GM04504 (cell line): Measurements from ENCODE around the gene UBE2QL1.
"Not testable (repeated sequence)": the region's sequence is repeated elsewhere in the genome, so short reads cannot be mapped to it uniquely, and the experiment has no call there.

Source experiments
- DNase-seq: peaks from one replicate; pipeline ENCODE4 v3.0.0-alpha.2; 2012; ENCODE audit warnings: low read depth

Gene UBE2QL1

DNA sequence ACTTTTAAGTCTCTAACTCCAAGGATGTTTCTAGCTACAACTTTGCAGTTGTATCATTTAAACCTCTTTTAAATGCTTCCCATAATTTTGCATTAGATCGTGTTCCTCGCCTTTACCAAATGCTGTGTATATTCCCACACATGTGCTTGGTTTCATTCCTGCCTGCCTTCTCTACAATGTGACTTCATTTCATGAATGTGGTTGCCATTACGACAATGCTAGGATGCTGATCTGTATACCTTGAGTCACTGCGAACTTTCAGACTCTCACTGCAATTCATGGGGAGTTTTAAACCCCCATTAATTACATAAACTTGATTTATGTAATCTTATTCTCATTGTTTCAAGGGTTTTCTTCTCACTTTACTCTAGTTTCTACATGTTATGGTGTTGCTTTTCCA lies 50.3 kb downstream of the UBE2QL1 start:
- no peak for DNase-seq

DNA sequence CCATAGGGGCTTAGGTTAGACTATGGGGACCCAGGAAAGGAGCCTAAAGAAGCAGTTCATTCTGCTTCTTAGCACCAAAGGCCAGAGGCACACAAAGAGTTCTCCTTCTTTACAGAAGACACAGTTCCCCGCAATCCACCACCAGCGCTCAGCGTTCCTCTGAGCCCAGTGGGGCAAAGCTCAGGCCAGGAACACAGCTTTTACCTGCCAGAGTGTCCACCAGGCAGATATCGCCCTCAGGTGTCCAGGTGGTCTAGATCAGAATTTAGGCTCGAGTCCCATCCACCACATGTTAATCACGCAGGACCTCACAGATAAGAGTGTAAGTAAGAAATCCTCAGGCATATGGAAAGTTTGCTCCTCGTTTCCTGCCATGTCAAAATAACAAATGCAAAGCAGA lies 53.0 kb downstream of the UBE2QL1 start:
- DNase-seq = no peak

DNA sequence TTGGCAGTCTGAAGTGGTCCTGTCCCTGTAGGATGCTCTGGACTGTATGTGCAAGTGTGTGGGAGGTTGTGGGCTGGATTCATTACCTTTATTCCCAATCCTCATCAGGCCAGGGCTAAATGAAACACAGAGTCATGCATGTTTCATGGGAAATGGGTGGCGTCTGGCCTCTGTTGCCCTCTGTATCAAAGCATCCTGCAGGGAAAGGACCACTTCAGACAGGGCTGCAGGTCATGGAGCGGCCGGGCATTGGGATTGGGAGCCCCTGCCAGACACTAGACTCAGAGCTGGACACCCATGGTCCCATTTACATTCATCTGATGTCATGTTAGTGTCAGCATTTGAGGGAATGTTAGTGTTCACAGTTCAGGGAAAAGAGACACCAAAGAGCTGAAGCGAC lies 53.8 kb downstream of the UBE2QL1 start:
- no peak for DNase-seq

DNA sequence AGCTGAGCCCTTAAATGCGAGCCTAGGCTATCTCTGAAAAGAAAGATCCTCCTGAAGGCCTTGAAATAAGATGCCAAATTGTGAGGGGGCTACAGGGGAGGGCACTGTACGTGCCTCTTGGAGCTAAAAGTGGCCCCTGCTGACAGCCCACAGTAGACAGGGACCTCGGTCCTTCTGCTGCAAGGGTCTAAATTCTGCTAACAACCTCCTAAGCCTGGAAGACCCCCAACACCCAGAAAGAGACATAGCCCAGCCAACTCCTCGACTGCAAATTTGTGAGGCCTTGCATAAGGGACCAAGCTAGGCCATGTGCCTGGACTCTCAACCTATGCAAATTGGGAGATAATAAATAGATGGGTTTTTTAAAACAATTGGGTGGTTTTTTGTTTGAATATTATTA lies 54.7 kb downstream of the UBE2QL1 start:
- no peak for DNase-seq

DNA sequence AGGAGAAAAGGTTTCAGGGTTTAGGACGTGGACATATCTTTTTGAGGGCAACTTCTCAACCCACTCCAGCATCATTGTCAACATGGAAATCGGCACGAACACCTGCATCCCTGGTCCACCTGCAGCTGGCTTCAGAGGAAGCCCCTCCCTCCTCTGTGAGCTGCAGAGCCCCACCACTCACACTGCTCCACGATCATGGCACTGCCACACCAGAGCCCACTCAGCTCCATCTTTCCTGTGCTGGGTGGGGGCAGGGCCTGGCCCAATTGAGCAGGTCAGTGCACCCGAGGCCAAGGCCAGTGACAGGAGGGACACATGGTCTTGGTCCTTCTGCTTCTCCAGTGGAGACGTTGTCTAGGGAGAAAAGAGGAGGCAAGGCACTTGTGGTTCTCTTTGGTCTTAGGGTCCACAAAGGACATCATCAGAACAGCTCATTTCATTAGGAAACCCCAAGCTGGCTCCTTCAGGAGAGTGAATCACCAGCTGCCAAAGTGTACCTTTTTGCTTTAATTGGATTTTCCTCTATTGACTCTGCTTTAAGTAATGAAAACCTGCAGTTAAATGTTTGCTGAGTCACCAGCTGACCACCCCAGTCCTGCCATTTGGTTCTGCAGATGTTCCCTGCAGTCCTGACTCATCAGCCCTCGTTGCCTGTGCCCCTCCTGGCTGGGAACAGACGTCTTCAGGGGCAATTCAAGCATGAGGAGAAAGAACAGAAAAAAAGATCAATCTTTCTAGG lies 56.2 kb downstream of the UBE2QL1 start:
- no peak for DNase-seq

DNA sequence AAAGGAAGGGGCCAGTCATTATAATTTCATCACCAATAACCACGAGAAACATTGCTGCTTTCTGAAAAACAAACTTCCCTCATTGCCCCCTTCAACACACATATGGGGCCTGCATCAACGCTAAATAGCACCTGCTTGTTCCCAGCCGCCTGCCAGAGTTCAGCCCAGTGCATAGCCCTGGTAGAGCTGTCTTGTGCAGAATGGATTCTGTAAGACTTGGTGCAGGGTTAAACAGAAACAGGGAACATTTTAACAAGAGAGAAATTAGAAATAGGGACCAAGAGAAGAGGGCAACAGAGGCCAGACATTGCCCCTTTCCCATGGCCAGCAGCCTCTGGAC lies 56.7 kb downstream of the UBE2QL1 start:
- no peak for DNase-seq

DNA sequence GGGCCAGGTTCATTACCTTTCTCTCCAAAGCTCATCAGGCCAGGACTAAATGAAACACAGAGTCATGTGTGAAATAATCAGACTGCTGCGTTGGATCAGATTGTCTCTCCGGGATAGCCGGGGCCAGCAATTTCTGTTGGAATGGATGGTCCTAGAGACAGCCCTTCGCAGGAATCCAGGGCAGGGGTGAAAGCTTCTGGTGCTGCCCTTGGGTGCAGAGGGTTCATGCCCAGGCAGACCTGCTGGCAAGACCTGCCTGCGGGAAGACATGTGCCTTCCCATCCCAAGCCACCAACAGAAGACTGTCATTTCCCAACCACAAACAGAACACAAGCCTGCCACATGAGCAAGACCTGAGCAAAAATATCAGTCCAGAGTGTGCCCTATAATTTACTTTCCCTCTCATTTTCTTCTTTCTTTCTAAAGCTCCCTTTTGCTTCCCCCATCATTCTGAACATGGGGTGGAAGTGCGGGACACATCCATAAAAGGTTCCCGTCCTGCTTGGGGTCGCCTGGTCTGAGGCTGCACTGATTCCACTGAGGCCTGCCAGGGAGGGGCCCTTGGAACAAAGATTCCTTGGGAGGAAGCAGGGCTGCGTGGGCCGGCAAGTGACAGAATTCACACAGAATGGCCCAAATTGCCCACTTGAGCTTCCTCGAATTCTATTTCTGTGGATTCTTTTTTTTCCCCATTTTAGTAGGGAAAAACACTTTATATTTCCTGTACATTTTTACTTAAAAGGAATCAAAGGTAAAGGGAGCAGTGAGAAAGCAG lies 57.3 kb downstream of the UBE2QL1 start:
- DNase-seq = no peak

DNA sequence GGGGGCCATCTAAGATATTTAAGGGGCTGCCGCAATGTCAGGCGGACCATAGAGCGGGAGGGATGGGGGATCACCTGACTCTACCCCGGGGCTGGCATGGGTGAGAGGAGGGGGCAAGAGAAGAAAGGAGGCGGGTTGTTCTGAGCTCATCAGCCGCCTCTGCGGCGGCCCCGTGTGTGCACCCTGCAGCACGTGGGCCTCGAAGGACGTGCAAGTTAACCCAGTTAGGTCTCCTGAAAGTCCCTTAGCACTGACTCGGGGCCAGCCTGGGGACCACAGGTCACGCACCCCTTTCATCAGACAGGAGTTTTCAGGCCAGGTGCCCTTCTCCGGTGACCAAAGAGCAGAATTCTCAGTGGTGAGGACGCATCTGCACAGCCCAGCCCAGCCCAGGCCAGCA lies 58.0 kb downstream of the UBE2QL1 start:
- DNase-seq = no peak

DNA sequence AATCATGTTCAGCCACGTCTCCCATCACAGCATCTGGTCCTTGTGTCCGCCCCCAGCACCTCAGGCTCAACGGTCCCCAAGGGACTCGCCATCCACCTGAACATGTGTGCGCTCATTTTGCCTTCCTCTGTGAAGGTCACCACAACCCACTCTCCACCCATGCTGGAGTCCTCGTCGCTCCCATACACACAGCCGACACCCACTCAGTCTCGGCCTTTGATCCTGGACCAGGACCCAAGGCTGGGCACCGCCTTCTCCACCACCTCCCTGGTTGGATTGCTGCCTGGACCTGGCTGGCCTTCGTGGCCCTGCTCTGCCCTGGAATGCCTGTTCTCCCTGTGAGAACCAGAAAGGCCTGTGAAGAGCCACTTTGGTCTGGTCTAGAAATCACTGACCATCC lies 60.3 kb downstream of the UBE2QL1 start:
- DNase-seq = no peak

DNA sequence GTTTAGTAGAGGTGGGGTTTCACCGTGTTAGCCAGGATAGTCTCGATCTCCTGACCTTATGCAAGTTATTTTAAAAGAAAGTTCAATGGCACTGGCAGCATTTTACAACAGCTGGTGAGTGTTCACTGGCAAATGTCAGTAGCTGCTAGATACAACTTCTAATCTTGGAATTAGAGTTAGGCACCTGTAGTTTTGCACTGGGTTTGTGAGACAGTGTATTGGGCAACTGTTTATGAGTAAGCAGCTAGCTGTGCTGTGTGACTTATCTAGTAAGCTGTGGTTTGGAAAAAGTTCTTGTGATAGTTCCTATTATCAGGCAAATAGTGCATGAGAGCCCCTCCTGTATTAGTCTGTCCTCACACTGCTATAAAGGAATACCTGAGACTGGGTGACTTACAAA lies 61.5 kb downstream of the UBE2QL1 start:
- no peak for DNase-seq

DNA sequence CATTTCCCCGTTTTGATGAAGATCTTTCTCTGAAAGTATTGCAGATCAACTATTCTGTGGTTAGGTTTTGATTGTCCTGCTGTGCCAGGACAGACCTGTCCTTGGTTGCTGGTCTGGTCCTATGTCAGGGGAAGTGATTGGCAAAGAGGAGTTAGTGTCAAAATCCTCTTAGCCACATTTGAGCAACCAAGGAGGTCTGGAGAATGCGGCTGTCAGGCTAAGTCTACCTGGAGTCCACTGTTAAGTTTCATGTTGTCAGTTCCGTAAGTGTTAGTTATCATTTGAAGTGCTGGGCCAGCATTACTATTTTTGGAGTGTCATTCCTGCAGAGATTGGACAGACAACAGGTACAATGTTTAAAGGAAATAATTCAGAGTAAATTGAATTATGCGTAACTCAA lies 62.3 kb downstream of the UBE2QL1 start:
- no peak for DNase-seq

DNA sequence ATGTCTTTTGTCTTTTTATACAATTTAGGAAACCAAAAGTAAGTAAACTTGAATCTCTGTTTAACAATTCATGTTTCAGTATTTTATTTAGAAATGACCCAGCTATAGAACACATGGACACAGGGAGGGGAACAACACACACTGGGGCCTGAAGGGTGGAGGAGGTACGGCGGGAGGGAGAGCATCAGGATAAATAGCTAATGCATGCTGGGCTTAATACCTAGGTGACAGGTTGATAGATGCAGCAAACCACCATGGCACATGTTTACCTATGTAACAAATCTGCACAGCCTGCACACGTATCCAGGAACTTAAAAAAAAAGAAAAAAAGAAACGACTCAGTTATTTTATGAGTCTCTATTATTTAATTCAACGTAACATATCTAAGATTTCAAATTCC lies 67.2 kb downstream of the UBE2QL1 start:
- DNase-seq = not testable (repeated sequence)

DNA sequence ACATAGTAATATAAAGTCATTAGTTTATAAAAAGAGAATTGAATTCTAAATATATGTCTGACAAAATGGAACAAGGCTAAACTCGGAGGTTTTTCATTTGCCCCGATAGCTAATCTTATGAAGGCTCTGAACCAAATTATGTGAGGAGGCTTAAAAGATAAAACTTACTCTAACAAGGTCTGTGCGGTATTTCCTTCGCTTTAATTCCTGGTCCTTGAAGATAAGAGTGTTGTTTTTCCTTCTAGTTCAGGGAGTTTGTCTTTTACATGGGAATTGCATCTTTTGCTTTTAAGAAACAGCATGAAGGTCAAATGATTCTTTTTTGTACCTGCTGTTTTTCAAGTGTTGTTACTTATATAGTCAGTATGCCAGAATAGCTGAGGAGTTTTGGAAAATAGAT lies 68.2 kb downstream of the UBE2QL1 start:
- DNase-seq = no peak

DNA sequence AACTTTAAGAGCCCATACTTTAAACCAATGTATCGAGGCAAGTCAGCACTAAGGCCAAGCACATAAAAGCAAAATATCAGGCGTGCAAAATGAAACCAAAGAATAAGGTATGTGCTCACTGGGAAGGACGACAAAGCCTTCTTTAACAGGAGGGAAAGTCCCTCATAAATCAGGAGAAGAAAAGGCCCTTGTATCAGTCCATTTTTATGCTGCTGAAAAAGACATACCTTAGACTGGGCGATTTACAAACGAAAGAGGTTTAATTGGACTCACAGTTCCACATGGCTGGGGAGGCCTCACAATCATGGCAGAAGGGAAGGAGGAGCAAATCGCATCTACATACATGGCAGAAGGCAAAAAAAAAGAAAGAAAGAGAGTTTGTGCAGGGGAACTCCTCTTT lies 68.9 kb downstream of the UBE2QL1 start:
- no peak for DNase-seq

DNA sequence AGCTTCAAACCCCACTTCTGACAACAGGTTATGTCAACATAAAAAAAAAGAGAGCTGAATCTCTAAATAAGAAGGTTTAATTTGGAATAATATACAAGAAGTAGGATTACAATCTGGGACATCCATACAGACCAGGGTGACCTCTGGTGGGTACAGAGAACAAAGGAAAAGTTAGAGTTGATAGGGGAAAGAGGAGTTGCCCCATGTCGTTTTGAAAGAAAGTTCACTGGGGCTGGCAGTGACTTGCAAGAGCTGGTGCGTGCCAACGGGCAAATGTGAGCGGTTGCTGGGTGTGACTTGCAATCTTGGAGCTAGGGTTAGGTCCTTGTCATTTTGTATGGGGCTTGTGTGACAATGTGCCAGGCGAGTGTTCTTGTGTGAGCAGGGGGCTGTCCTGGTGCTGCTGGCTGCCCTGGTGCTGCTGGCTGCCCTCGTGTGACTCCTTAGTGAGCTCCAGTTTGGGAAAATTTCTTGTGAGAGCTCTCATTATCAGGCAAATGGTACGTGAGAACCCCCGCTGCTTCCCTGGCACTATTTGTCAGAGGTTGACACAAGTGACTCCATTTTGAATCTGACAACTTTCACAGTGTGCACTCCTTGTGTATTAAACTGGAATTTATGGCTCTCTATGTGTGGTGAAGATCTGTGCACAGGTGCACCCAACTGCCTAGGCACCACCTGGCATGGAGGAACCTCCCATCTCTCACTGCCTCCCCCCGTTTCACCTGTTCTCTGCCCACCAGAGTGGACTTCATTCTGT lies 69.8 kb downstream of the UBE2QL1 start:
- no peak for DNase-seq

DNA sequence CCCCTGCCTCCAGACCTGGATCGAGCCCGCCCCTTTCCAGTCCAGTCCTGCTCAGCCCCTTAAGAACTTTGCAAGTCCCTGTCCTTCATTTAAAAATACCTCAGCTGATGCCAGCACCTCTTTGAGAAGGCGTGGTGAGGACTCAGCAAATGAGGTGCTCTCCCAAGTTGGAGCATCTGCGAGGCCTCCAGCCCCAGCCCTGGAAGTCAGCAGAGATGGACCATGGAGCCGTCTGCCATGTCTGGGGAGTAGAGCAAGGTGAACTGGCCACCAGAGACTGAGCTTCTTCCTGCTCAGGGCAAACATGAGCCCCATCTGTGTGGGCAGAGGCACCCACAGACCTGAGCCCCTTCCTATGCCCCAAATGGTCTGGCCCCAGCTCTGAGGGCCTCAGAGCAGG lies 71.5 kb downstream of the UBE2QL1 start:
- no peak for DNase-seq

DNA sequence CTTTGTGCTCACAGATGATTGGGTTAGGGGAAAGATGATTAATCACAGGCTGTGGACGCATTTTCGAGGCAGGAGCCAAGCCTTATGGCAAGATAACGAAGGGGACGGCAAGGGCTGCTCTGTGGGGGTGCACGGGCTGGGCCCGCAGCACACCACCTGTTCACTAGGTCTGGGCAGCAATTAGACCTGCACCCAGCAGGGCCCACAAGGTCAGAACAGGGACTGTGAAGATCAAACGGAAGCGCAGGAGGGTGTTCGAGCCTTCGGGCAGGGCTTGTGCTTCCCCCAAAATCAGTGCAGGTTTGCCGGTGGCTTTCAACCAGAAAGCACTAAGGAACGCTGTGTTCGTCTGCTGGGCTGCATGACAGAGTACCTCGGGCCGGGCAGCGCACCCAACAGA lies 73.7 kb downstream of the UBE2QL1 start:
- no peak for DNase-seq

DNA sequence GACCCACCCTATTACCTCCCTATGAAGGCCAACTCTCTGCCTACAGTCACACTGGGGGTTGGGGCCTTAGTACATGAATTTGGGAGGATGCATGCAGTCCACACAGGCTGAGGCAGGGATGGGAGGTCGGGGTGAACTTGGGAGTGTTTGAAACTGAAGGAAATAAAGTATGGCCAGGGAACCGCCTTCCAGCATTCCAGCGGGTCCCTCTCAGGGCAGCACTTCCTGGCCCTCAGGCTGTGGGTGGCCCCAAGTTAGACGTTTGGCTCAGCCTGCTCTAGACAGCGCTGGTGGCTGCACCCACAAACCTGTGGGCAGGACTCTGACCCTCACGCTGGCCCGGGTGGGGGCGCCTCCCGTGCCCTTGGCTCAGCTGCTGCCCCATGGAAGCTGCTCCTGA lies 74.3 kb downstream of the UBE2QL1 start:
- DNase-seq = no peak

DNA sequence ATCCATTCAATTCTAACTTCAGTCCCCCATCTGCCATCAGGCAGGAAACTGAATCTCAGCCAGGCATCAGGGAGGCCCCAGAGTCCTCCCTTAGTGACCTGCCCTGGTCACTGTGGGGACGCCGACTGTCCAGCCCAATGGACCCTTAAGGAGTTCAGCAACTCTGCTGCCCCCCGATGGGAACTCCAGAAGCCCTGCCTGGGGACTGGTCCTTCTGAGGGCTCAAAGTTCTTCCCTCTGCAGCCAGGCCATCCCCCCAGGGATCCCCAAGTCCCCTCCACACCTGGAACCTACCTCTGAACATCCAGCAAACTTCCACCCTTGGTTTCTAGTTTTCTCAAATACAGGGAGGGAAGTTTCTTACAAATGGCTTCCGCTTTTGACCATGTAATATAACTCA lies 76.8 kb downstream of the UBE2QL1 start:
- DNase-seq = no peak

DNA sequence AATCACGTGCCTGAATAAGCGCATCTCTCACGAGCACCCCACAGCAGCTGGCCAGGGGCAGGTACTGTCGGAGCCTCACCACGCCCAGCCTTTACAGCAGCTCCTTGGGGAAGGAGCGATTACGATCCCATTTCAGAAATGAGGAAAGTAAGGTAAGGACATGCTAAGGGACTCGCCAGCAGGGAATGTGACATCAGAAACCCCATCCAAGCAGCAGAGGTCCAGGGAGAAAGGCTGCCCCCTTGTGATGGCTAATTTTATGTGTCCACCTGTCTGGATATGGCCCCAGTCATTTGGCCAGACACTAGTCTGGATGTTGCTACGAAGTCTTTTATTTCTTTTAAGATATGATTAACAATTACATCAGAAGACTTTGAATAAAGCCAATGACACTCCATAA lies 77.3 kb downstream of the UBE2QL1 start:
- peak; percentile 8 for DNase-seq

DNA sequence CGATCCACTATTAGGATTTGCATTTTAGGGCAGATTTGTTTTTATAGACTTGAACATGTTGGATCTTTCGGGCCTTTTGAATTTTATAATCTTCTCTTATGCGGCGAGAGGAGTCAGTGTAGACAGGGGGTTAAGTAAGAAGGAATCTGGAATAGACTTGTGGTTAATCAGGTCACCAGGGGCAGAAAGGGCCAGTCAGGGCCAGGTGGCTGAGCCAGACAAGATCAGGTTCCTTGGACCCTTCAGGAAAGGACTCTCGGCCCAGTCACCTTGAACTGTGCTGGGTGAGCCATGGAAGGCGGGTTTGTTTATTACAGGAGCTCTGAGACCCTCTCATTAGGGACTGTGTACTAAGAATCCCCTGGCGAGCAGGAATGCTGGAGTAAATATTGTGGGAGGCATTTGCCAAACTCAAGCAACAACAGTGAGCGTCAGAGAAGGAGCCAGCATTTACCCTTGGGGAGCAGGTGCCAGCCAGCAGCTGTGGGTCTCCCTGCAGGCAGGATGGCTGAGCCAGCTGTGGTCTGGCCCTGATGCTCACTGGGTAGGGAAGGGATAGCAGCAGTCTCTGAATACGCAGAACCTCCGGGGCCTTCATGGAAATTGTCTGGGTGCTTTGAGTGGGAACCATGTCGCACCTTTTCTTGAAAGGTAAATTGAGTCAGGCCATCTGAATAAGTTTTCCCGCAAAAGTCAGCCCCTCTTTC lies 79.2 kb downstream of the UBE2QL1 start:
- no peak for DNase-seq

DNA sequence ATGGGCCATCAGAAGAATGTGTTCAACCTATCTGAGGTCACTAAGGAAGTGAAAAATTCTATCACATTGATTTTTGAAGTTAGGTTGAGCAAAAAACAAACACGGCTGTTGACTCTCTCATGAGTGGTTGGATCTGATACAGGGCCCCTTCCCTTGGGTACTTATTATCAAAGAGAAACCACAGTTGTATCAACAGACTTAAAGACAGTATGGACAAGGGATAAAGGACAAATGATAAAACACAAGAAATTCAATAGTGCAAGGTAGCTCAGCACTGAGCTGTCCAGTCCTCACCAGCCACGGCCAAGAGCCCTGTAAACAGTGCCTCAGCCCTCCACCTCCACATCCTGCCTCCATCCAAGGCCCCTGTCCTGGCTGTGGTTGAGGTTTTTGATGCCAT lies 86.9 kb downstream of the UBE2QL1 start:
- no peak for DNase-seq

DNA sequence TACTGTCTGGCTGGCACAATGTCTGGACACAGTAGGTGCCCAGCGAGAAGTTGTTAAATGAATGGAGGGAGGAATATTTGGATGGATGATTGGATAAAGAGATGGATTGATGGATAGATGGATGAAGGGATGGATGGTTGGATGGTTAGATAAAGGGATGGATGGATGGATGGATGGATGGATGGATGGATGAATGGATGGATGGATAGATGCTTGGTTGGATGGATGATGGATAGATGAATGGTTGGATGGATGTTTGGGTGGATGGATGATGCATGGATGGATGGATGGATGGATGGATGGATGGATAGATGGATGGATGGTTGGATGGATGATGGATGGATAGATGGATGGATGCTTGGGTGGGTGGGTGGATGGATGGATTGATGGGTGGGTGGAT lies 90.4 kb downstream of the UBE2QL1 start:
- DNase-seq = no peak
